K562 (cell line): ENCODE results near the gene TSGA10IP. TPM values are rescaled to one million over a fixed set of nuclear protein-coding genes. Genes with fewer than 3 reads are reported as not detected.
A peak's percentile ranks its signal among the peaks of the same experiment; 100 is the strongest.

Experiments used
- CEBPB ChIP-seq: fragments of 450-650 bp; IDR thresholded peaks from 2 replicates; pipeline ENCODE4 v1.6.1; 2016; ENCODE audit warnings: missing genetic modification characterization, missing compliant biosample characterization
- CGGBP1 ChIP-seq: fragments of 250-450 bp; sonication (Bioruptor Pico); IDR thresholded peaks from 2 replicates; pipeline ENCODE4 v1.9.0; 2021; ENCODE audit warnings: mild to moderate bottlenecking
- CXXC5 ChIP-seq: fragments of 250-450 bp; sonication (Bioruptor Pico); IDR thresholded peaks from 2 replicates; pipeline ENCODE4 v1.8.0; 2022; ENCODE audit warnings: inconsistent platforms, mild to moderate bottlenecking, moderate library complexity
- E2F6 ChIP-seq, 2 experiments: IDR thresholded peaks; 2 replicates each; pipeline ENCODE4 v1.6.1; 2011; ENCODE audit warnings: borderline replicate concordance in 1 of 2, control low read depth in 1 of 2, low read depth in 1 of 2, low read length in 1 of 2, mild to moderate bottlenecking in 1 of 2, mixed read lengths in 1 of 2, moderate library complexity in 1 of 2; ENCODE audit not compliant: insufficient read depth in 1 of 2, insufficient read length in 1 of 2, poor library complexity in 1 of 2, severe bottlenecking in 1 of 2; ENCODE audit errors: extremely low read depth in 1 of 2
- EHMT2 ChIP-seq: fragments of 450-650 bp; IDR thresholded peaks from 2 replicates; pipeline ENCODE4 v1.6.1; 2018; ENCODE audit warnings: antibody characterized with exemption
- FOXK1 ChIP-seq: sonication (generic); formaldehyde crosslinking; IDR thresholded peaks from 2 replicates; pipeline ENCODE4 v1.8.0; 2022; ENCODE audit warnings: missing genetic modification reagents, mild to moderate bottlenecking, borderline replicate concordance
- HDAC8 ChIP-seq: fragments of 450-650 bp; IDR thresholded peaks from 2 replicates; pipeline ENCODE4 v1.6.1; 2016; ENCODE audit warnings: mild to moderate bottlenecking, missing genetic modification characterization, moderate library complexity, missing compliant biosample characterization
- NFE2L1 ChIP-seq: fragments of 450-650 bp; IDR thresholded peaks from 2 replicates; pipeline ENCODE4 v1.6.1; 2016; ENCODE audit warnings: missing genetic modification characterization, low read depth, mild to moderate bottlenecking, missing compliant biosample characterization, moderate library complexity, borderline replicate concordance
- NFRKB ChIP-seq: fragments of 450-650 bp; IDR thresholded peaks from 2 replicates; pipeline ENCODE4 v1.6.1; 2016; ENCODE audit warnings: low read depth
- PPARD ChIP-seq: fragments of 250-450 bp; sonication (Bioruptor Pico); IDR thresholded peaks from 2 replicates; pipeline ENCODE4 v1.8.0; 2022; ENCODE audit warnings: inconsistent platforms, mild to moderate bottlenecking, moderate library complexity
- PTBP1 ChIP-seq: fragments of 200-400 bp; formaldehyde crosslinking; IDR thresholded peaks from 2 replicates; pipeline ENCODE4 v1.6.1; 2017; ENCODE audit warnings: low read depth, low read length
- RFX1 ChIP-seq: fragments of 450-650 bp; IDR thresholded peaks from 2 replicates; pipeline ENCODE4 v1.6.1; 2016; ENCODE audit warnings: mild to moderate bottlenecking, moderate library complexity
- TAF1 ChIP-seq: IDR thresholded peaks from 2 replicates; pipeline ENCODE4 v1.6.1; 2011; ENCODE audit warnings: mild to moderate bottlenecking, low read length, moderate library complexity; ENCODE audit not compliant: insufficient read depth, control insufficient read depth, severe bottlenecking; ENCODE audit errors: extremely low read depth
- TSHZ1 ChIP-seq: fragments of 250-450 bp; sonication (Bioruptor Pico); IDR thresholded peaks from 2 replicates; pipeline ENCODE4 v1.4.0; 2020; ENCODE audit warnings: mild to moderate bottlenecking, moderate library complexity
- ZNF12 ChIP-seq: sonication (generic); formaldehyde crosslinking; IDR thresholded peaks from 2 replicates; pipeline ENCODE4 v1.4.0; 2020; ENCODE audit warnings: mild to moderate bottlenecking, missing genetic modification reagents
- ZNF175 ChIP-seq: fragments of 200-800 bp; sonication (Bioruptor generic); IDR thresholded peaks from 2 replicates; pipeline ENCODE4 v1.6.1; 2016; ENCODE audit warnings: low read depth, mild to moderate bottlenecking, missing genetic modification characterization, missing compliant biosample characterization
- ZNF639 ChIP-seq, 2 experiments: fragments of 200-800 bp in 1 of 2; sonication (Bioruptor generic) in 1 of 2; sonication (generic) in 1 of 2; formaldehyde crosslinking in 1 of 2; IDR thresholded peaks in 1 of 2; conservative IDR thresholded peaks in 1 of 2; 2 replicates each; pipeline versions ENCODE4 v1.5.0 to v1.6.1; 2016 to 2020; ENCODE audit warnings: missing compliant biosample characterization in 1 of 2, missing genetic modification characterization in 1 of 2, missing genetic modification reagents in 1 of 2
- polyA plus RNA-seq, 8 experiments: library from polyadenylated mRNA; depleted of rRNA in 4 of 8; stranded (reverse) in 5 of 8; unstranded in 3 of 8; fragments of >200 nt; fragmentation: Nextera tagmentation in 2 of 8; fragmentation: Illumina TruSeq in 1 of 8; extraction: Ambion mirVana in 2 of 8; extraction: Trizol in 1 of 8; gene quantifications; 2 replicates each; pipeline versions ENCODE4 v1.2.1 to v1.2.3, GENCODE V29; 2011 to 2014; ENCODE audit warnings: inconsistent platforms in 1 of 8, missing spikeins in 1 of 8
- total RNA-seq, 7 experiments: library from RNA; depleted of rRNA in 6 of 7; stranded (reverse); fragments of >200 nt in 6 of 7; fragmentation: Illumina TruSeq in 2 of 7; extraction: Trizol in 2 of 7; gene quantifications; 2 replicates each; pipeline versions ENCODE4 v1.2.1 to v1.2.3, GENCODE V29; 2011 to 2021; ENCODE audit warnings: low replicate concordance in 1 of 7

The TSGA10IP gene
- total and polyA plus RNA-seq, 9 of the 15 experiments (the other 6 are each of a cell fraction or from before 2014, with no cell fraction given): not detected

- no peak for TF ChIP-seq TSHZ1
- TF ChIP-seq E2F6 (IDR thresholded peaks at IDR 0.05; ENCODE audit: borderline replicate concordance in 1 of 2, extremely low read depth in 1 of 2, insufficient read depth in 1 of 2, insufficient read length in 1 of 2, low read depth in 1 of 2, low read length in 1 of 2, poor library complexity in 1 of 2, severe bottlenecking in 1 of 2): peak in 1 of 2 experiments; percentile 46
- TF ChIP-seq FOXK1 (CRISPR knock-in tag): 0 out of 2 replicates have a peak, but pooled peaks have one; percentile 44
- peak; percentile 15; the same call in 1 of the 2 replicates for TF ChIP-seq CGGBP1
- TF ChIP-seq ZNF12 (CRISPR knock-in tag): peak; percentile 81; the same call in 1 of the 2 replicates
- peak; percentile 45 for TF ChIP-seq NFRKB
- 0 out of 2 replicates have a peak, but pooled peaks have one; percentile 57 for TF ChIP-seq PTBP1
- TF ChIP-seq NFE2L1: no peak
- TF ChIP-seq CEBPB (tag): no peak
- peak; percentile 87; the same call in 1 of the 2 replicates for TF ChIP-seq CXXC5
- TF ChIP-seq RFX1: no peak
- TF ChIP-seq HDAC8: no peak
- no peak for TF ChIP-seq EHMT2
- peak; percentile 61; the same call in 1 of the 2 replicates for TF ChIP-seq ZNF175 (CRISPR knock-in tag)
- TF ChIP-seq ZNF639 (CRISPR knock-in tag; conservative IDR thresholded peaks at IDR 0.05 in 1 of 2, IDR thresholded peaks at IDR 0.05 in 1 of 2): peak in 1 of 2 experiments; percentile 98; a peak in 2 of 4 replicates
- TF ChIP-seq PPARD: no peak
- TF ChIP-seq TAF1: peak; percentile 81
These were observed 26.8 kb upstream of the TSGA10IP start, which contains the start of gene C11orf68 (continued) for GRCh38 chr11:65918211-65919140.
